ENCODE measurements around the gene POMC.

The POMC gene

DNA sequence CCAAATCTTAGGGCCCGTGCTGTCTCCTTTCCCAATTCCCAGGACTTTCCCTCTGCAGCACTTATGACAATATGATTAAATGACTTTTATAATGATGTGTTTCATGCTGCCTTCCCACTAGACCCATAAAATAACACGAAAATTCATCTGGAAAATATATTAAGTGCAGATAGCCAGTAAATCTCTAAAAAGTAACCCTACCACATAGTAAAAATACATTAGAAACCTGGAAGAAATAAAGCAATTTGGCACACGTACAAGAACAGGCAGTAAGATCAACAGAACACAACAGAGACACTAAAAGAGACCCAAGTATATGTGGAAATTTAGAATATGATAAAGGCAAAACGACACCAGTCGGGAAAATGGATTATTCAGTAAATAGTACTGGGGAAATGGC lies 30.2 kb upstream of the POMC start:
- no peak for DNase-seq (ENCODE audit: low read depth)
- TF ChIP-seq POLR2A (IDR thresholded peaks at IDR 0.05; ENCODE audit: extremely low read depth, insufficient read length), result no peak
- no peak for TF ChIP-seq MYC (IDR thresholded peaks at IDR 0.05; ENCODE audit: low read depth, low read length)
- TF ChIP-seq, protein P1, sequence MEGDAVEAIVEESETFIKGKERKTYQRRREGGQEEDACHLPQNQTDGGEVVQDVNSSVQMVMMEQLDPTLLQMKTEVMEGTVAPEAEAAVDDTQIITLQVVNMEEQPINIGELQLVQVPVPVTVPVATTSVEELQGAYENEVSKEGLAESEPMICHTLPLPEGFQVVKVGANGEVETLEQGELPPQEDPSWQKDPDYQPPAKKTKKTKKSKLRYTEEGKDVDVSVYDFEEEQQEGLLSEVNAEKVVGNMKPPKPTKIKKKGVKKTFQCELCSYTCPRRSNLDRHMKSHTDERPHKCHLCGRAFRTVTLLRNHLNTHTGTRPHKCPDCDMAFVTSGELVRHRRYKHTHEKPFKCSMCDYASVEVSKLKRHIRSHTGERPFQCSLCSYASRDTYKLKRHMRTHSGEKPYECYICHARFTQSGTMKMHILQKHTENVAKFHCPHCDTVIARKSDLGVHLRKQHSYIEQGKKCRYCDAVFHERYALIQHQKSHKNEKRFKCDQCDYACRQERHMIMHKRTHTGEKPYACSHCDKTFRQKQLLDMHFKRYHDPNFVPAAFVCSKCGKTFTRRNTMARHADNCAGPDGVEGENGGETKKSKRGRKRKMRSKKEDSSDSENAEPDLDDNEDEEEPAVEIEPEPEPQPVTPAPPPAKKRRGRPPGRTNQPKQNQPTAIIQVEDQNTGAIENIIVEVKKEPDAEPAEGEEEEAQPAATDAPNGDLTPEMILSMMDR (IDR thresholded peaks at IDR 0.05; ENCODE audit: low read depth, low read length), result no peak
- TF ChIP-seq, protein P2, sequence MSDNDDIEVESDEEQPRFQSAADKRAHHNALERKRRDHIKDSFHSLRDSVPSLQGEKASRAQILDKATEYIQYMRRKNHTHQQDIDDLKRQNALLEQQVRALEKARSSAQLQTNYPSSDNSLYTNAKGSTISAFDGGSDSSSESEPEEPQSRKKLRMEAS (IDR thresholded peaks at IDR 0.05; ENCODE audit: low read depth, low read length), result no peak
- no peak overlapping the region for H3K4me3 ChIP-seq (ENCODE audit: low read depth, low read length)

DNA sequence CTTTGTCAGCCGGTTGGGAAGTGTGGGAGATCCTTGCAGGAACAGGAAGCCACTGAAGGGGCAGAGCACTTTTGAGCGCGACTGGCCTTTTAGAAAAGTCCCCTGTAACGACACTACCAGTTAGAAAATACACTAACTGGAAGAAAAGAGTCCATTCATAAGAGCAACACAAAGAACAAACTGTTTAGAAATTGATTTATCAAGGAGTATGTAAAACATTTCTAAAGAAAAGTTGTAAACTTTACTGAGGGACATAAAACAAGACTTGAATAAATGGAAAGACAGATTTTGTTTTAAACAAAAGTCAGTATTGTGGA lies 29.8 kb upstream of the POMC start:
- no peak overlapping the region for H3K4me3 ChIP-seq (ENCODE audit: low read depth, low read length)
- no peak for DNase-seq (ENCODE audit: low read depth)
- TF ChIP-seq POLR2A (IDR thresholded peaks at IDR 0.05; ENCODE audit: extremely low read depth, insufficient read length) (no peak), MYC (IDR thresholded peaks at IDR 0.05; ENCODE audit: low read depth, low read length) (no peak)
- TF ChIP-seq, protein P2 (IDR thresholded peaks at IDR 0.05; ENCODE audit: low read depth, low read length), result no peak
- TF ChIP-seq, protein P1 (IDR thresholded peaks at IDR 0.05; ENCODE audit: low read depth, low read length), result no peak

DNA sequence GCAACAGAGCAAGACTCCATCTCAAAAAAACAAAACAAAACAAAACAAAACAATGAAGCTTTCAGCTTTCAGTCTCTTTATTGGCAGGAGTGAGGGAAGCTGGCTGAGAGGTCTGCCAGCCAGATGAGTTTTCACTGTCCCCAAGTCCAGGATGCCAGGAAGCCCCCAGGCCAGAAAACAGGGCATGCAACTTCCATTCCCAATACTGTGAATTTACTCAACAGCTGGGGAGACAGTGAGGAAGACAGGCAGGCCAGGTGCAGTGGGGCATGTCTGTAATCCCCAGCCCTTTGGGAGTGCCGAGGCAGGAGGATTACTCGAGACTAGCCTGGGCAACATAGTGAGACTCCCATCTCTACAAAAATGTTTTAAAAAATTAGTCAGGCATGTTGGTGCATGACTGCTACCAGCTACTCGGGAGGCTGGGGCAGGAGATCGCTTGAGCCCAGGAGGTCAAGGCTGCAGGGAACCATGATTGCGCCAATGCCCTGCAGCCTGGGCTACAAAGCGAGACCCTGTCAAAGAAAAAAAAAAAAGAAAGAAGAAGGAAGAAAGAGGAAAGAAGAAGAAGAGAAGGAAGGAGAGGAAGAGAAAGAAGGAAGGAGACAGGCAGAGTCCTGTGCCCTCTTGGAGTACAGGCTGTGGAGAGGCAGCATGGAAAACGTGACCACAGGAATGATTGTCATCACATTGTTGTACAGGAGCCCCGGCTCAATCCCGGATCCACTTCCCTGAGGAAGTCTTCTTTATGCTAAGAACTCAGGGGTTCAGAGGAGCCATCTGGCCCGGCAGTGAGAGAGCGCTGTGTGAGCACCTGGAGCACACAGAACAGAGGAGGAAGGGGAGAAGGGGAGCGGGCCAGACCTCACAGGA lies 29.2 kb upstream of the POMC start:
- H3K4me3 ChIP-seq (ENCODE audit: low read depth, low read length), result no peak overlapping the region
- DNase-seq (ENCODE audit: low read depth), result no peak
- TF ChIP-seq, protein P1 (IDR thresholded peaks at IDR 0.05; ENCODE audit: low read depth, low read length), result no peak
- TF ChIP-seq POLR2A (IDR thresholded peaks at IDR 0.05; ENCODE audit: extremely low read depth, insufficient read length) (no peak), MYC (IDR thresholded peaks at IDR 0.05; ENCODE audit: low read depth, low read length) (no peak)
- TF ChIP-seq, protein P2 (IDR thresholded peaks at IDR 0.05; ENCODE audit: low read depth, low read length), result no peak

DNA sequence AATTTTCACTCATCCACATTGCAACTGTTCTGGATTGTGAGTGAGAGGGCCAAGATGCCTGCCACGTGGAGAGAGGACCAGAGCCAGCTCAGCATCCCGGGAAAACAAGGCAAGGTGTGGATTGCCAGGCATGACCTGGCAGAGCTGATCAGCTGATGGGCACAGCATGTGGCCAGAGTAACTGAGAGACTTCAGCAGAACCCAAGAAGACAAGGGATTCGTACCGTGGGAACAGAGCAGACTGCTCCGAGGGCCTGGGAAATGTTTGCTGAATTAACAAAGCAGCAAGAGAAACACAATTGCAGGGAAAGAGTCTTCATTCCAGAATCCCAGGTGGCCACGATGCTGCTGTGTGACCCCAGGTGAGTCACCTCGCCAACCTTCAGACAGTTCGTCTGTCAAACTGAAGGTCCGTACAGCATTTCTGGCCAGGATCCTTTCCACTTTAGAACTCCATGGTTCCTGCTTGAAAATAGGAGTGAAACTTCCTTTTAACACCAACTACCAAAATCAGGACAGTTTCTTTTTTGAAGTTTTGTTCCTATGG lies 26.3 kb upstream of the POMC start:
- no peak for DNase-seq (ENCODE audit: low read depth)
- TF ChIP-seq, protein P2 (IDR thresholded peaks at IDR 0.05; ENCODE audit: low read depth, low read length), result no peak
- TF ChIP-seq, protein P1 (IDR thresholded peaks at IDR 0.05; ENCODE audit: low read depth, low read length), result no peak
- no peak for TF ChIP-seq MYC (IDR thresholded peaks at IDR 0.05; ENCODE audit: low read depth, low read length)
- no peak for TF ChIP-seq POLR2A (IDR thresholded peaks at IDR 0.05; ENCODE audit: extremely low read depth, insufficient read length)
- H3K4me3 ChIP-seq (ENCODE audit: low read depth, low read length), result no peak overlapping the region

DNA sequence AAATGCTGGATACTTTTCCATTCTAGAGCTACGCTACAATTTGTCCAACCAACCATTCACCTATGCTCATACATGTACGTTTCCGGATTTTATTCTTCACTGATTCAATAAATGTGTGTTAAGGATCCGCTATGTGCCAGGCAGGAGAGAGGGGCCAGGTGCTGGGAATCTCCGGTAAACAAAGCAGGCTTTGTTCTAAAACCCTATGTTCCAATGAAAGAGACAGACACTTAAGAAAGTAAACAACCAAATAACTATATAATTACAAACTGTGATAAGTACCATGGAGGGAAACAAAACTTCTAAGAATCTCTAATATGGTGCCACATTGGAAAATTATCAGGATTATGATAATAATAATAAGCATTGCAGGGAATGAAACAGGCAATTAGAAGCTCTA lies 22.2 kb upstream of the POMC start:
- no peak for DNase-seq (ENCODE audit: low read depth)
- H3K4me3 ChIP-seq (ENCODE audit: low read depth, low read length), result no peak overlapping the region
- TF ChIP-seq MYC (IDR thresholded peaks at IDR 0.05; ENCODE audit: low read depth, low read length) (no peak), POLR2A (IDR thresholded peaks at IDR 0.05; ENCODE audit: extremely low read depth, insufficient read length) (no peak)
- TF ChIP-seq, protein P2 (IDR thresholded peaks at IDR 0.05; ENCODE audit: low read depth, low read length), result no peak
- TF ChIP-seq, protein P1 (IDR thresholded peaks at IDR 0.05; ENCODE audit: low read depth, low read length), result no peak
